HEK293T (cell line): ENCODE data around the gene NTF3.

Experiments used
- BHLHE40 ChIP-seq: fragments of 450-650 bp; IDR thresholded peaks from 2 replicates; pipeline ENCODE4 v1.6.1; 2016; ENCODE audit warnings: mild to moderate bottlenecking, moderate library complexity, borderline replicate concordance
- ELF4 ChIP-seq: fragments of 450-650 bp; IDR thresholded peaks from 2 replicates; pipeline ENCODE4 v1.6.1; 2017; ENCODE audit warnings: antibody characterized with exemption
- FOXA1 ChIP-seq: fragments of 450-650 bp; IDR thresholded peaks from 2 replicates; pipeline ENCODE4 v1.6.1; 2016; ENCODE audit warnings: mild to moderate bottlenecking
- L3MBTL2 ChIP-seq: fragments of 450-650 bp; conservative IDR thresholded peaks from 2 replicates; pipeline ENCODE4 v1.6.1; 2016; ENCODE audit warnings: mild to moderate bottlenecking
- LEF1 ChIP-seq: fragments of 450-650 bp; IDR thresholded peaks from 2 replicates; pipeline ENCODE4 v1.6.1; 2017; ENCODE audit warnings: mild to moderate bottlenecking, borderline replicate concordance
- SUZ12 ChIP-seq: fragments of 450-650 bp; IDR thresholded peaks from 2 replicates; pipeline ENCODE4 v1.6.1; 2016; ENCODE audit warnings: mild to moderate bottlenecking

GRCh38 chr12:5384015-5384414 is 47.9 kb upstream of the NTF3 start:
- TF ChIP-seq L3MBTL2 (no peak), LEF1 (no peak), ELF4 (no peak), FOXA1 (no peak), BHLHE40 (no peak), SUZ12 (no peak)
